HFF-Myc (cell line): Measurements from ENCODE around the gene PARD3.

Experiments
- DNase-seq: peaks from one replicate; pipeline ENCODE4 v3.0.0-alpha.2; 2011; ENCODE audit warnings: low read depth; ENCODE audit errors: extremely low read depth
- H3K4me3 ChIP-seq: replicated peaks from 2 replicates; pipeline ENCODE4 v1.5.1; 2011; ENCODE audit warnings: low read depth, mild to moderate bottlenecking, control low read depth, low read length
- CTCF ChIP-seq: IDR thresholded peaks from 2 replicates; pipeline ENCODE4 v1.5.1; 2012; ENCODE audit warnings: mild to moderate bottlenecking, low read depth, low read length, control low read depth; ENCODE audit errors: missing control alignments

PARD3 gene

GRCh38 chr10:34699904-34700517 lies 115.1 kb downstream of the PARD3 start:
- no peak for DNase-seq
- no peak for TF ChIP-seq CTCF
- H3K4me3 ChIP-seq, result no peak overlapping the region

- no peak overlapping the region for H3K4me3 ChIP-seq
- TF ChIP-seq CTCF, result no peak
- DNase-seq, result no peak
Observed at GRCh38 chr10:34698979-34699378, 116.1 kb downstream of the PARD3 start.

GRCh38 chr10:34698248-34698831 lies 116.8 kb downstream of the PARD3 start:
- no peak for DNase-seq
- H3K4me3 ChIP-seq, result no peak overlapping the region
- no peak for TF ChIP-seq CTCF

GRCh38 chr10:34697351-34698247 lies 117.5 kb downstream of the PARD3 start:
- no peak overlapping the region for H3K4me3 ChIP-seq
- no peak for DNase-seq
- TF ChIP-seq CTCF, result no peak

GRCh38 chr10:34696423-34696822 lies 118.7 kb downstream of the PARD3 start:
- H3K4me3 ChIP-seq, result no peak overlapping the region
- no peak for TF ChIP-seq CTCF
- DNase-seq, result no peak

GRCh38 chr10:34690383-34691049 lies 124.6 kb downstream of the PARD3 start:
- no peak overlapping the region for H3K4me3 ChIP-seq
- no peak for DNase-seq
- TF ChIP-seq CTCF, result no peak
